K562 (cell line): Measurements from ENCODE around the gene FHL5.

Experiments used
- FOS ChIP-seq: IDR thresholded peaks from 3 replicates; pipeline ENCODE4 v1.6.1; 2011; ENCODE audit not compliant: insufficient read length; ENCODE audit errors: extremely low read depth
- POLR2A ChIP-seq: fragments of 450-650 bp; conservative IDR thresholded peaks from 2 replicates; pipeline ENCODE4 v1.6.1; 2016
- TAF15 ChIP-seq: fragments of 200-400 bp; formaldehyde crosslinking; IDR thresholded peaks from 2 replicates; pipeline ENCODE4 v1.6.1; 2017; ENCODE audit warnings: mild to moderate bottlenecking, low read depth, low read length, moderate library complexity
- ZNF239 ChIP-seq: fragments of 250-450 bp; sonication (Bioruptor Pico); IDR thresholded peaks from 2 replicates; pipeline ENCODE4 v1.4.0; 2020; ENCODE audit warnings: mild to moderate bottlenecking

DNA sequence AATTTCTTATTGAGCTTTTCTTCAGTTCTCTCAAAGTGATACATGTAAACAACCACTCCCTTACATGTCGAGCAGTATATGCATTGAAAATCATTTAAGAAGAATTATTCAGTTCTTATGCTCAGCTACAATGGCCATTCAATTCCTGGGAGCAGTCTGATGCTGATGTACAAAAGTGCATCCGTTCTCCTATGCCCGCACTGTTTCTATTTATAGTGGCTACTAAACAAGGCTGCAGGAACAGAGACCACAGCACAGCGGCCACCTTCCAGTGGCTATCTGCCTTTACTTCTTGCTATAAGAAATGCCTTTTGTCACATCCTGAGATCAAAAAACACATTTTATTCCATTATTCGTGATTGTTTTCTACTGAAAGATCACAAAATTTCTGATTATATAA lies 82.2 kb downstream of the FHL5 start:
- no peak for TF ChIP-seq FOS
- no peak for TF ChIP-seq TAF15
- TF ChIP-seq ZNF239 (CRISPR knock-in tag): no peak
- TF ChIP-seq POLR2A: no peak
